B cell (primary cell): ENCODE measurements around the gene CFAP74. TPM values are rescaled to one million over a fixed set of nuclear protein-coding genes. Genes with fewer than 3 reads are reported as not detected.

Experiments
- ATAC-seq: fragments of 200-7000 bp; cut with Tn5 transposase; one replicate; pipeline ENCODE4 v1.10.0; 2021; ENCODE audit warnings: low read depth, mild to moderate bottlenecking, moderate number of reproducible peaks, moderate library complexity
- CTCF ChIA-PET: fragments of 350-600 bp; sonication (Branson Sonifier 250); formaldehyde crosslinking; loops from one replicate; lab custom pipeline; 2021; ENCODE audit warnings: antibody characterized with exemption, inconsistent platforms; lab: Charles Lee
- POLR2A ChIA-PET: fragments of 350-600 bp; sonication (Branson Sonifier 250); formaldehyde crosslinking; loops from one replicate; lab custom pipeline; 2021; ENCODE audit warnings: antibody characterized with exemption; lab: Charles Lee
- DNase-seq: peaks from one replicate; pipeline ENCODE4 v3.0.0; 2013
- H2AFZ ChIP-seq: 2 replicates; pipeline ENCODE4 v1.6.1; 2012; ENCODE audit warnings: mild to moderate bottlenecking, low read depth, low read length; ENCODE audit not compliant: insufficient read depth, poor library complexity, severe bottlenecking
- H3K27ac ChIP-seq, 2 donors: 1 replicate in 1 of 2; 2 replicates in 1 of 2; pipeline ENCODE4 v1.5.1; 2012 to 2013; ENCODE audit warnings: low read length in 2 of 2, mild to moderate bottlenecking in 2 of 2, moderate library complexity in 1 of 2
- H3K27me3 ChIP-seq, 4 experiments: fragments of 200-600 bp in 1 of 4; sonication (generic) in 1 of 4; replicated peaks in 1 of 4; 1 replicate in 2 of 4; 2 replicates in 2 of 4; pipeline versions ENCODE4 v1.6.1 to v1.7.0; 2013 to 2016; ENCODE audit warnings: low read length in 3 of 4, mild to moderate bottlenecking in 2 of 4, mixed read lengths in 1 of 4, moderate library complexity in 1 of 4; ENCODE audit not compliant: insufficient read depth in 4 of 4, control insufficient read depth in 3 of 4; ENCODE audit errors: control extremely low read depth in 1 of 4
- H3K36me3 ChIP-seq, 2 experiments: replicated peaks in 1 of 2; 1 replicate in 1 of 2; 2 replicates in 1 of 2; pipeline versions ENCODE4 v1.6.1 to v1.7.1; 2013; ENCODE audit warnings: low read length in 1 of 2; ENCODE audit not compliant: insufficient read depth in 2 of 2, control insufficient read depth in 1 of 2; ENCODE audit errors: control extremely low read depth in 1 of 2, extremely low read depth in 1 of 2
- H3K4me1 ChIP-seq, 2 donors: fragments of 200-600 bp in 1 of 2; sonication (generic) in 1 of 2; 1 replicate in 1 of 2; 2 replicates in 1 of 2; pipeline versions ENCODE4 v1.5.1 to v1.6.1; 2013 to 2017; ENCODE audit warnings: low read length in 2 of 2; ENCODE audit not compliant: control insufficient read depth in 2 of 2, insufficient read depth in 2 of 2
- H3K4me2 ChIP-seq: replicated peaks from 2 replicates; pipeline ENCODE3; 2012; ENCODE audit warnings: mild to moderate bottlenecking, low read depth, low read length; ENCODE audit not compliant: poor library complexity, severe bottlenecking
- H3K4me3 ChIP-seq, 5 experiments: fragments of 200-600 bp in 1 of 5; sonication (generic) in 1 of 5; 1 replicate in 3 of 5; 2 replicates in 2 of 5; pipeline versions ENCODE4 v1.5.1 to v1.7.0; 2011 to 2016; ENCODE audit warnings: low read length in 4 of 5, mild to moderate bottlenecking in 4 of 5, low read depth in 2 of 5, control low read depth in 1 of 5, moderate library complexity in 1 of 5; ENCODE audit not compliant: insufficient read depth in 1 of 5; ENCODE audit errors: control extremely low read depth in 1 of 5, extremely low read depth in 1 of 5
- H3K79me2 ChIP-seq: fragments of 200-600 bp; sonication (generic); one replicate; pipeline ENCODE4 v1.6.0; 2016; ENCODE audit warnings: low read length; ENCODE audit not compliant: control insufficient read depth, insufficient read depth
- H3K9ac ChIP-seq: fragments of 200-600 bp; sonication (generic); 2 replicates; pipeline ENCODE4 v1.6.1; 2017; ENCODE audit warnings: mild to moderate bottlenecking, low read length, moderate library complexity
- H3K9me3 ChIP-seq, 3 donors: one replicate each; pipeline versions ENCODE4 v1.6.1 to v1.7.1; 2013; ENCODE audit warnings: low read length in 2 of 3; ENCODE audit not compliant: control insufficient read depth in 2 of 3, insufficient read depth in 1 of 3; ENCODE audit errors: control extremely low read depth in 1 of 3
- H4K20me1 ChIP-seq: 2 replicates; pipeline ENCODE4 v1.6.0; 2012; ENCODE audit warnings: mild to moderate bottlenecking, low read length; ENCODE audit not compliant: insufficient read depth, control insufficient read depth, poor library complexity, severe bottlenecking
- H3K27ac Mint-ChIP-seq: one replicate; pipeline ENCODE4 v1.8.0; 2021; ENCODE audit warnings: mixed read lengths
- H3K27me3 Mint-ChIP-seq: one replicate; pipeline ENCODE4 v1.8.0; 2021; ENCODE audit warnings: mixed read lengths
- H3K4me1 Mint-ChIP-seq: one replicate; pipeline ENCODE4 v1.8.0; 2021; ENCODE audit warnings: mixed read lengths
- H3K4me3 Mint-ChIP-seq: one replicate; pipeline ENCODE4 v1.8.0; 2021; ENCODE audit warnings: mixed read lengths
- H3K9me3 Mint-ChIP-seq: one replicate; pipeline ENCODE4 v1.8.0; 2022; ENCODE audit warnings: mixed read lengths; ENCODE audit not compliant: insufficient read depth
- CTCF ChIP-seq: fragments of 200-600 bp; IDR thresholded peaks from one replicate; pipeline ENCODE4 v1.8.0; 2022; ENCODE audit warnings: antibody characterized with exemption, mild to moderate bottlenecking
- EZH2 ChIP-seq: IDR thresholded peaks from 2 replicates; pipeline ENCODE4 v1.6.1; 2012; ENCODE audit warnings: borderline replicate concordance, low read depth, mild to moderate bottlenecking, moderate library complexity, low read length; ENCODE audit not compliant: insufficient read depth, poor library complexity, severe bottlenecking
- WGBS: methylation state at CpG from one replicate; pipeline ENCODE4 v1.1.5; 2013; ENCODE audit warnings: missing lambda C conversion rate; ENCODE audit not compliant: insufficient coverage; 5-methylcytosine and 5-hydroxymethylcytosine counted together
- intact Hi-C: fragments of 100-400 bp; cut with micrococcal nuclease; formaldehyde crosslinking; loops from one replicate; pipeline ENCODE4 v1.10.0; 2022
- polyA plus RNA-seq: library from polyadenylated mRNA; depleted of rRNA; stranded (reverse); fragments of >200 nt; gene quantifications from 2 replicates; pipeline ENCODE4 v1.2.3, GENCODE V29; 2012
- total RNA-seq, 2 donors: library from RNA; stranded (reverse); fragments of 120-200 nt in 1 of 2; gene quantifications; 1 replicate in 1 of 2; 2 replicates in 1 of 2; pipeline versions ENCODE4 v1.2.3 to v1.2.4, GENCODE V29; 2013 to 2022

CFAP74 gene
- total and polyA plus RNA-seq, 2 donors (not counting 1 experiment from before 2014, with no cell fraction given) = not detected

- H3K4me3 Mint-ChIP-seq = no peak overlapping the region
- no peaks in the 10 kb centered on the region for H3K4me1 Mint-ChIP-seq
- Histone ChIP-seq H3K79me2 (no peaks in the 10 kb centered on the region), H3K27me3 (peaks cover 0 to 23% (median 1%) of the 10 kb centered on the region in 4 experiments), H3K4me1 (no peaks in the 10 kb centered on the region), H4K20me1 (no peaks in the 10 kb centered on the region), H3K9ac (no peak overlapping the region), H3K4me2 (no peak overlapping the region), H2AFZ (no peak overlapping the region), H3K9me3 (peaks cover 0 to 4% (median 0%) of the 10 kb centered on the region in 3 donors), H3K36me3 (no peaks in the 10 kb centered on the region), H3K4me3 (no peak overlapping the region), H3K27ac (no peak overlapping the region)
- no peak for TF ChIP-seq EZH2
- TF ChIP-seq CTCF = no peak
- no peak overlapping the region for H3K27ac Mint-ChIP-seq
- 85% methylated on average over 16 of the region's 17 CpGs for WGBS
- H3K9me3 Mint-ChIP-seq = no peaks in the 10 kb centered on the region
- intact Hi-C loops = no loop called here
- ChIA-PET CTCF (no interaction called here), POLR2A (no interaction called here)
- ATAC-seq (no peak), DNase-seq (no peak)
- peaks cover 30% of the 10 kb centered on the region for H3K27me3 Mint-ChIP-seq
Observed at GRCh38 chr1:1963570-1963969, 40.0 kb downstream of the CFAP74 start.

- Histone ChIP-seq H3K9me3 (peaks cover 0 to 4% (median 0%) of the 10 kb centered on the region in 3 donors), H4K20me1 (no peaks in the 10 kb centered on the region), H2AFZ (no peak overlapping the region), H3K4me2 (no peak overlapping the region), H3K4me1 (no peaks in the 10 kb centered on the region), H3K27me3 (peaks cover 0 to 31% (median 1%) of the 10 kb centered on the region in 4 experiments), H3K36me3 (no peaks in the 10 kb centered on the region), H3K27ac (no peak overlapping the region), H3K79me2 (no peaks in the 10 kb centered on the region), H3K4me3 (no peak overlapping the region), H3K9ac (no peak overlapping the region)
- no peak overlapping the region for H3K4me3 Mint-ChIP-seq
- WGBS = no CpG with 5 or more reads among the region's 2 CpGs
- H3K27ac Mint-ChIP-seq = no peak overlapping the region
- ATAC-seq (no peak), DNase-seq (no peak)
- H3K9me3 Mint-ChIP-seq = no peaks in the 10 kb centered on the region
- peaks cover 33% of the 10 kb centered on the region for H3K27me3 Mint-ChIP-seq
- intact Hi-C loops = no loop called here
- no peaks in the 10 kb centered on the region for H3K4me1 Mint-ChIP-seq
- ChIA-PET CTCF (no interaction called here), POLR2A (no interaction called here)
- TF ChIP-seq EZH2 (no peak), CTCF (no peak)
Observed at GRCh38 chr1:1962752-1963151, 40.8 kb downstream of the CFAP74 start.
